HG03103 (cell line): ENCODE results near the gene TASOR.

ENCODE experiments used
- ATAC-seq: cut with Tn5 transposase; IDR thresholded peaks from one replicate; pipeline ENCODE4 v1.9.1; 2021; ENCODE audit warnings: low read depth; ENCODE audit not compliant: unreplicated experiment

TASOR gene

GRCh38 chr3:56689303-56689702 lies 6.2 kb upstream of the TASOR start:
- no peak for ATAC-seq

GRCh38 chr3:56688191-56688590 lies 5.1 kb upstream of the TASOR start:
- peak; percentile 78 for ATAC-seq

- ATAC-seq: no peak
Measured at GRCh38 chr3:56684029-56684428, 964 bp upstream of the TASOR start.

GRCh38 chr3:56682462-56683121 lies 473 bp downstream of the TASOR start:
- peak; percentile 55 for ATAC-seq

- peak; percentile 2 for ATAC-seq
Measured at GRCh38 chr3:56681984-56682461, 1.0 kb downstream of the TASOR start.

- ATAC-seq: no peak
Measured at GRCh38 chr3:56680054-56680580, 2.9 kb downstream of the TASOR start.

- no peak for ATAC-seq
Measured at GRCh38 chr3:56677286-56677685, 5.8 kb downstream of the TASOR start.

- no peak for ATAC-seq
Measured at GRCh38 chr3:56673781-56674457, 9.1 kb downstream of the TASOR start.

- no peak for ATAC-seq
Measured at GRCh38 chr3:56667973-56668579, 15.0 kb downstream of the TASOR start.

GRCh38 chr3:56664823-56665222 lies 18.2 kb downstream of the TASOR start:
- ATAC-seq: no peak

GRCh38 chr3:56655709-56656108 lies 27.4 kb downstream of the TASOR start:
- no peak for ATAC-seq

- ATAC-seq: no peak
Measured at GRCh38 chr3:56654460-56654859, 28.6 kb downstream of the TASOR start.

- no peak for ATAC-seq
Measured at GRCh38 chr3:56645407-56645806, 37.7 kb downstream of the TASOR start.

- ATAC-seq: no peak
Measured at GRCh38 chr3:56633602-56634535, 49.2 kb downstream of the TASOR start.
